ENCODE data around the gene CDK18.

DNA sequence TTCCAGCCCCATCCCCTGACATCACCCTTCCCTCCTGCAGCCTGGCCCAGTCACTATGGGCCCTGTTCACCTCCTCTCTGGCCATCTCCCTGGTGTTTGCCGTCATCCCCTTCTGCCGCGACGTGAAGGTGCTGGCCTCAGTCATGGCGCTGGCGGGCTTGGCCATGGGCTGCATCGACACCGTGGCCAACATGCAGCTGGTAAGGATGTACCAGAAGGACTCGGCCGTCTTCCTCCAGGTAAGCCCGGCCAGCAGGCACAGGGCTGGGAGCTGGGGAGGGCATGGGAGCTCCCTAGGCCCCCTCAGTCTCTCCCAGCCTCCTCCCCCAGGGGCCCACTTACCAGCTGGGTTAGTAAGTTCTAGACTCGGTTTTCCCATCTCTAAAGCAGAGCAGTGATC is 75.2 kb downstream of the CDK18 start:
- TF ChIP-seq TAF1 (IDR thresholded peaks at IDR 0.05; ENCODE audit: borderline replicate concordance, insufficient read depth, low read length): no peak
- TF ChIP-seq POLR2AphosphoS5 (IDR thresholded peaks at IDR 0.05; ENCODE audit: low read depth, low read length): no peak
- TF ChIP-seq, protein P1, sequence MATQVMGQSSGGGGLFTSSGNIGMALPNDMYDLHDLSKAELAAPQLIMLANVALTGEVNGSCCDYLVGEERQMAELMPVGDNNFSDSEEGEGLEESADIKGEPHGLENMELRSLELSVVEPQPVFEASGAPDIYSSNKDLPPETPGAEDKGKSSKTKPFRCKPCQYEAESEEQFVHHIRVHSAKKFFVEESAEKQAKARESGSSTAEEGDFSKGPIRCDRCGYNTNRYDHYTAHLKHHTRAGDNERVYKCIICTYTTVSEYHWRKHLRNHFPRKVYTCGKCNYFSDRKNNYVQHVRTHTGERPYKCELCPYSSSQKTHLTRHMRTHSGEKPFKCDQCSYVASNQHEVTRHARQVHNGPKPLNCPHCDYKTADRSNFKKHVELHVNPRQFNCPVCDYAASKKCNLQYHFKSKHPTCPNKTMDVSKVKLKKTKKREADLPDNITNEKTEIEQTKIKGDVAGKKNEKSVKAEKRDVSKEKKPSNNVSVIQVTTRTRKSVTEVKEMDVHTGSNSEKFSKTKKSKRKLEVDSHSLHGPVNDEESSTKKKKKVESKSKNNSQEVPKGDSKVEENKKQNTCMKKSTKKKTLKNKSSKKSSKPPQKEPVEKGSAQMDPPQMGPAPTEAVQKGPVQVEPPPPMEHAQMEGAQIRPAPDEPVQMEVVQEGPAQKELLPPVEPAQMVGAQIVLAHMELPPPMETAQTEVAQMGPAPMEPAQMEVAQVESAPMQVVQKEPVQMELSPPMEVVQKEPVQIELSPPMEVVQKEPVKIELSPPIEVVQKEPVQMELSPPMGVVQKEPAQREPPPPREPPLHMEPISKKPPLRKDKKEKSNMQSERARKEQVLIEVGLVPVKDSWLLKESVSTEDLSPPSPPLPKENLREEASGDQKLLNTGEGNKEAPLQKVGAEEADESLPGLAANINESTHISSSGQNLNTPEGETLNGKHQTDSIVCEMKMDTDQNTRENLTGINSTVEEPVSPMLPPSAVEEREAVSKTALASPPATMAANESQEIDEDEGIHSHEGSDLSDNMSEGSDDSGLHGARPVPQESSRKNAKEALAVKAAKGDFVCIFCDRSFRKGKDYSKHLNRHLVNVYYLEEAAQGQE (IDR thresholded peaks at IDR 0.05; ENCODE audit: insufficient read depth in 1 of 2, low read depth in 2 of 2, low read length in 2 of 2): no peak
- TF ChIP-seq SIN3A (IDR thresholded peaks at IDR 0.05; ENCODE audit: borderline replicate concordance, insufficient read depth, low read length): no peak
- TF ChIP-seq FOXP2 (optimal IDR thresholded peaks at IDR 0.05; ENCODE audit: borderline replicate concordance, extremely low read depth, extremely low read length, insufficient read depth): no peak

Data from PFSK-1 (cell line).